MM.1S (cell line): Measurements from ENCODE around the gene GRK3.

ENCODE experiments used
- EZH2 ChIP-seq: fragments of 300-600 bp; sonication (generic); optimal IDR thresholded peaks from 2 replicates; pipeline ENCODE3; 2017; ENCODE audit warnings: low read depth, mild to moderate bottlenecking, antibody characterized with exemption, low read length, mixed read lengths
- TF ChIP-seq, protein P1 (sequence below): fragments of 300-600 bp; sonication (generic); IDR thresholded peaks from 2 replicates; pipeline ENCODE4 v1.5.1; 2016; ENCODE audit warnings: antibody characterized with exemption, low read length, mixed read lengths

- TF ChIP-seq, protein P1, sequence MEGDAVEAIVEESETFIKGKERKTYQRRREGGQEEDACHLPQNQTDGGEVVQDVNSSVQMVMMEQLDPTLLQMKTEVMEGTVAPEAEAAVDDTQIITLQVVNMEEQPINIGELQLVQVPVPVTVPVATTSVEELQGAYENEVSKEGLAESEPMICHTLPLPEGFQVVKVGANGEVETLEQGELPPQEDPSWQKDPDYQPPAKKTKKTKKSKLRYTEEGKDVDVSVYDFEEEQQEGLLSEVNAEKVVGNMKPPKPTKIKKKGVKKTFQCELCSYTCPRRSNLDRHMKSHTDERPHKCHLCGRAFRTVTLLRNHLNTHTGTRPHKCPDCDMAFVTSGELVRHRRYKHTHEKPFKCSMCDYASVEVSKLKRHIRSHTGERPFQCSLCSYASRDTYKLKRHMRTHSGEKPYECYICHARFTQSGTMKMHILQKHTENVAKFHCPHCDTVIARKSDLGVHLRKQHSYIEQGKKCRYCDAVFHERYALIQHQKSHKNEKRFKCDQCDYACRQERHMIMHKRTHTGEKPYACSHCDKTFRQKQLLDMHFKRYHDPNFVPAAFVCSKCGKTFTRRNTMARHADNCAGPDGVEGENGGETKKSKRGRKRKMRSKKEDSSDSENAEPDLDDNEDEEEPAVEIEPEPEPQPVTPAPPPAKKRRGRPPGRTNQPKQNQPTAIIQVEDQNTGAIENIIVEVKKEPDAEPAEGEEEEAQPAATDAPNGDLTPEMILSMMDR = no peak
- no peak for TF ChIP-seq EZH2
Observed at GRCh38 chr22:25650833-25651232, 86.4 kb downstream of the GRK3 start.
